Right atrium auricular region (tissue), 2 donors: ENCODE data around the gene ELOB. TPM values are rescaled to one million over a fixed set of nuclear protein-coding genes. Genes with fewer than 3 reads are reported as not detected.

ENCODE experiments used
- DNase-seq: peaks from one replicate; pipeline ENCODE4 v3.0.0-alpha.2; 2019; ENCODE audit warnings: low spot score
- H3K27ac ChIP-seq, 2 donors: fragments of 200-600 bp; sonication (generic); 1 replicate in 1 of 2; 2 replicates in 1 of 2; pipeline ENCODE4 v1.5.1; 2016 to 2019
- H3K27me3 ChIP-seq, 2 donors: fragments of 200-600 bp; sonication (generic); one replicate each; pipeline versions ENCODE4 v1.5.1 to v1.6.0; 2017 to 2019
- H3K36me3 ChIP-seq: fragments of 200-600 bp; sonication (generic); one replicate; pipeline ENCODE4 v1.5.1; 2016
- H3K4me1 ChIP-seq, 2 donors: fragments of 200-600 bp; sonication (generic); one replicate each; pipeline versions ENCODE4 v1.5.1 to v1.6.0; 2017 to 2019
- H3K4me3 ChIP-seq, 2 donors: fragments of 200-600 bp; sonication (generic); 1 replicate in 1 of 2; 2 replicates in 1 of 2; pipeline ENCODE4 v1.5.1; 2017 to 2019; ENCODE audit warnings: mild to moderate bottlenecking in 1 of 2, moderate library complexity in 1 of 2
- H3K9me3 ChIP-seq, 2 donors: fragments of 200-600 bp; sonication (generic); one replicate each; pipeline ENCODE4 v1.5.1; 2019
- CTCF ChIP-seq, 2 donors: fragments of 200-600 bp; sonication (generic); IDR thresholded peaks; one replicate each; pipeline ENCODE4 v1.5.1; 2019; ENCODE audit warnings: antibody characterized with exemption in 2 of 2
- total RNA-seq, 2 donors: library from RNA; depleted of rRNA; stranded (reverse); fragments of >200 nt; gene quantifications; one replicate each; pipeline ENCODE4 v1.1.0, GENCODE V29; 2016

ELOB gene
- total RNA-seq, 2 donors from 2014 or later = 408 to 856 TPM

GRCh38 chr16:2756288-2757015 lies 20.6 kb downstream of the ELOB start:
- DNase-seq = no peak
- H3K27me3 ChIP-seq = no peaks in the 10 kb centered on the region
- no peak for TF ChIP-seq CTCF (IDR thresholded peaks at IDR 0.05)
- peaks cover 0 to 50% of the 10 kb centered on the region in 2 donors for H3K4me1 ChIP-seq
- no peak overlapping the region for H3K4me3 ChIP-seq
- no peak overlapping the region for H3K27ac ChIP-seq
- no peaks in the 10 kb centered on the region for H3K9me3 ChIP-seq
- H3K36me3 ChIP-seq = peaks cover 48% of the 10 kb centered on the region

GRCh38 chr16:2755158-2755557 lies 21.9 kb downstream of the ELOB start:
- TF ChIP-seq CTCF (IDR thresholded peaks at IDR 0.05) = no peak
- Histone ChIP-seq H3K9me3 (no peaks in the 10 kb centered on the region), H3K27me3 (no peaks in the 10 kb centered on the region), H3K4me3 (peak overlapping the region in 1 of 2 donors; percentile 75), H3K4me1 (peaks cover 0 to 52% of the 10 kb centered on the region in 2 donors), H3K27ac (no peak overlapping the region), H3K36me3 (peaks cover 35% of the 10 kb centered on the region)
- no peak for DNase-seq

GRCh38 chr16:2753733-2754020 lies 23.4 kb downstream of the ELOB start:
- H3K36me3 ChIP-seq = peaks cover 20% of the 10 kb centered on the region
- TF ChIP-seq CTCF (IDR thresholded peaks at IDR 0.05) = no peak
- H3K4me1 ChIP-seq = peaks cover 0 to 48% of the 10 kb centered on the region in 2 donors
- H3K9me3 ChIP-seq = no peaks in the 10 kb centered on the region
- H3K4me3 ChIP-seq = peak overlapping the region; percentile 75 to 98
- peak overlapping the region; percentile 96 to 100 for H3K27ac ChIP-seq
- no peaks in the 10 kb centered on the region for H3K27me3 ChIP-seq
- no peak for DNase-seq

GRCh38 chr16:2752850-2753732 lies 24.0 kb downstream of the ELOB start:
- Histone ChIP-seq H3K27ac (peak overlapping the region; percentile 96 to 100), H3K27me3 (no peaks in the 10 kb centered on the region), H3K4me3 (peak overlapping the region; percentile 75 to 98), H3K36me3 (peaks cover 14% of the 10 kb centered on the region), H3K9me3 (no peaks in the 10 kb centered on the region), H3K4me1 (peaks cover 0 to 48% of the 10 kb centered on the region in 2 donors)
- peak; percentile 78 for DNase-seq
- TF ChIP-seq CTCF (IDR thresholded peaks at IDR 0.05) = no peak

- Histone ChIP-seq H3K27me3 (no peaks in the 10 kb centered on the region), H3K4me3 (peak within 1 kb of the TSS; percentile 75 to 98), H3K4me1 (peaks cover 0 to 43% of the 10 kb centered on the region in 2 donors), H3K27ac (peak within 1 kb of the TSS; percentile 96 to 100), H3K9me3 (no peaks in the 10 kb centered on the region), H3K36me3 (peaks cover 5% of the 10 kb centered on the region)
- peak; percentile 96 for DNase-seq
- no peak for TF ChIP-seq CTCF (IDR thresholded peaks at IDR 0.05)
Observed at GRCh38 chr16:2752035-2752849, 24.8 kb downstream of the ELOB start, which contains the start of gene SRRM2. Gene SRRM2, plus strand, starts transcription at chr16:2752638. Its CDS starts 3,727 bp downstream, at chr16:2756365.
